Activated CD8-positive, alpha-beta T cell treated with anti-CD3 and anti-CD28 coated beads for 36 hours (primary cell): ENCODE results near the gene S1PR4. TPM values are rescaled to one million over a fixed set of nuclear protein-coding genes. Genes with fewer than 3 reads are reported as not detected.

Experiments
- ATAC-seq: fragments of 200-7000 bp; cut with Tn5 transposase; one replicate; pipeline ENCODE4 v1.10.0; 2021; ENCODE audit warnings: mild to moderate bottlenecking, moderate library complexity
- CTCF ChIA-PET: fragments of 350-600 bp; sonication (Branson Sonifier 250); formaldehyde crosslinking; loops from one replicate; lab custom pipeline; 2021; ENCODE audit warnings: antibody characterized with exemption; lab: Charles Lee
- POLR2A ChIA-PET: fragments of 350-600 bp; sonication (Branson Sonifier 250); formaldehyde crosslinking; loops from one replicate; lab custom pipeline; 2021; ENCODE audit warnings: antibody characterized with exemption; lab: Charles Lee
- DNase-seq: peaks from one replicate; pipeline ENCODE4 v3.0.0-alpha.2; 2020
- H3K27ac Mint-ChIP-seq: one replicate; pipeline ENCODE4 v1.8.0; 2021; ENCODE audit warnings: mild to moderate bottlenecking, mixed read lengths
- H3K27me3 Mint-ChIP-seq: one replicate; pipeline ENCODE4 v1.8.0; 2021; ENCODE audit warnings: mixed read lengths
- H3K36me3 Mint-ChIP-seq: one replicate; pipeline ENCODE4 v1.8.0; 2021; ENCODE audit warnings: low read depth, mixed read lengths
- H3K4me1 Mint-ChIP-seq: one replicate; pipeline ENCODE4 v1.8.0; 2021; ENCODE audit warnings: low read depth, mixed read lengths
- H3K4me3 Mint-ChIP-seq: one replicate; pipeline ENCODE4 v1.8.0; 2021; ENCODE audit warnings: mild to moderate bottlenecking, moderate library complexity, mixed read lengths
- H3K9me3 Mint-ChIP-seq: one replicate; pipeline ENCODE4 v1.8.0; 2021; ENCODE audit warnings: mixed read lengths
- CTCF ChIP-seq: fragments of 200-600 bp; IDR thresholded peaks from one replicate; pipeline ENCODE4 v1.8.0; 2022; ENCODE audit warnings: antibody characterized with exemption, mild to moderate bottlenecking
- intact Hi-C: fragments of 100-400 bp; cut with micrococcal nuclease; formaldehyde crosslinking; loops from one replicate; pipeline ENCODE4 v1.10.0; 2022
- total RNA-seq, 2 experiments: library from RNA; stranded (reverse); gene quantifications; one replicate each; pipeline ENCODE4 v1.2.3, GENCODE V29; 2021

The S1PR4 gene
- total RNA-seq, 2 experiments from 2014 or later: 48.5 to 51.9 TPM

- POLR2A ChIA-PET: interaction anchor here (0.5 to 2.3 kb wide), 2 partner anchors 16 to 17 kb away, joined by 3 to 5 read pairs; no protein-coding TSS in a partner anchor
- no peaks in the 10 kb centered on the region for H3K27me3 Mint-ChIP-seq
- no peak for TF ChIP-seq CTCF
- CTCF ChIA-PET: interaction anchor here (1.2 to 1.3 kb wide), 2 partner anchors 79 to 84 kb away, joined by 3 to 4 read pairs; no protein-coding TSS in a partner anchor
- peaks cover 51% of the 10 kb centered on the region for H3K4me1 Mint-ChIP-seq
- H3K4me3 Mint-ChIP-seq: peak overlapping the region; percentile 93
- intact Hi-C loops: no loop called here
- DNase-seq (no peak), ATAC-seq (no peak)
- peaks cover 41% of the 10 kb centered on the region for H3K36me3 Mint-ChIP-seq
- no peaks in the 10 kb centered on the region for H3K9me3 Mint-ChIP-seq
- no peak overlapping the region for H3K27ac Mint-ChIP-seq
These were observed 9.3 kb downstream of the S1PR4 start for GRCh38 chr19:3187662-3188511.

- no peaks in the 10 kb centered on the region for H3K27me3 Mint-ChIP-seq
- peaks cover 41% of the 10 kb centered on the region for H3K36me3 Mint-ChIP-seq
- H3K4me3 Mint-ChIP-seq: peak overlapping the region; percentile 93
- no peak for TF ChIP-seq CTCF
- no peak overlapping the region for H3K27ac Mint-ChIP-seq
- intact Hi-C loops: no loop called here
- no peaks in the 10 kb centered on the region for H3K9me3 Mint-ChIP-seq
- no peak for ATAC-seq
- ChIA-PET POLR2A (interaction anchor here (0.5 to 1.3 kb wide), 3 partner anchors 14 to 291 kb away, joined by 3 read pairs; no protein-coding TSS in a partner anchor), CTCF (no interaction called here)
- DNase-seq: no peak
- H3K4me1 Mint-ChIP-seq: peaks cover 44% of the 10 kb centered on the region
These were observed 10.3 kb downstream of the S1PR4 start for GRCh38 chr19:3188627-3189596.

- intact Hi-C loops: no loop called here
- no peak for DNase-seq
- H3K27ac Mint-ChIP-seq: no peak overlapping the region
- H3K36me3 Mint-ChIP-seq: peaks cover 42% of the 10 kb centered on the region
- ATAC-seq: no peak
- no peaks in the 10 kb centered on the region for H3K27me3 Mint-ChIP-seq
- no peaks in the 10 kb centered on the region for H3K9me3 Mint-ChIP-seq
- peaks cover 34% of the 10 kb centered on the region for H3K4me1 Mint-ChIP-seq
- TF ChIP-seq CTCF: no peak
- POLR2A ChIA-PET: interaction anchor here (1.2 to 1.3 kb wide), 2 partner anchors 13 to 290 kb away, joined by 3 read pairs; no protein-coding TSS in a partner anchor
- CTCF ChIA-PET: no interaction called here
- no peak overlapping the region for H3K4me3 Mint-ChIP-seq
These were observed 11.3 kb downstream of the S1PR4 start for GRCh38 chr19:3189702-3190469.

GRCh38 chr19:3190470-3190770 lies 11.9 kb downstream of the S1PR4 start:
- intact Hi-C loops: no loop called here
- Mint-ChIP-seq H3K9me3 (no peaks in the 10 kb centered on the region), H3K36me3 (peaks cover 42% of the 10 kb centered on the region), H3K27me3 (no peaks in the 10 kb centered on the region), H3K4me3 (no peak overlapping the region), H3K27ac (no peak overlapping the region), H3K4me1 (peaks cover 32% of the 10 kb centered on the region)
- TF ChIP-seq CTCF: no peak
- ATAC-seq: no peak
- ChIA-PET POLR2A (no interaction called here), CTCF (no interaction called here)
- DNase-seq: no peak
